Kidney capillary endothelial cell (primary cell): ENCODE data around the gene PLEKHA6.
"Not testable (repeated sequence)": the region's sequence is repeated elsewhere in the genome, so short reads cannot be mapped to it uniquely, and the experiment has no call there.

Experiments
- DNase-seq: peaks from one replicate; pipeline ENCODE4 v3.0.0-alpha.2; 2018; ENCODE audit warnings: low spot score

Gene PLEKHA6

DNA sequence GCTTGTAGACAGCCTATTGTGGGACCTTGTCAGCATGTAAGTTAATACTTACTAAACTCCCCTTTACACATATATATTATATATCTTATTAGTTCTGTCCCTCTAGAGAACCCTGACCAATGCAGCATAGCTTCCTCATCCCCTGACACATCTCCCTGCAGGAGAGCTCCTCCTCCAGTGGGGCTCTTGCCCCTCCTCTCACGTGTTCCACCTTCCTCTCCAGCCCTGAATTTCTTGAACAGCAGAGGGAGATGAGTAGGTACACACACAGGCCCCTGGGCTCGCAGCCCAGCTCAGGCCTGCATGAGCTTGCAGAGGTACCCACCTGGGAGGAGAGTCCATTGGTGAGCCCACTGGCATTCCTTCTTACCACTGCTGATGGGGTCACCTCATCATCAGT, 118.7 kb downstream of the PLEKHA6 start:
- no peak for DNase-seq

DNA sequence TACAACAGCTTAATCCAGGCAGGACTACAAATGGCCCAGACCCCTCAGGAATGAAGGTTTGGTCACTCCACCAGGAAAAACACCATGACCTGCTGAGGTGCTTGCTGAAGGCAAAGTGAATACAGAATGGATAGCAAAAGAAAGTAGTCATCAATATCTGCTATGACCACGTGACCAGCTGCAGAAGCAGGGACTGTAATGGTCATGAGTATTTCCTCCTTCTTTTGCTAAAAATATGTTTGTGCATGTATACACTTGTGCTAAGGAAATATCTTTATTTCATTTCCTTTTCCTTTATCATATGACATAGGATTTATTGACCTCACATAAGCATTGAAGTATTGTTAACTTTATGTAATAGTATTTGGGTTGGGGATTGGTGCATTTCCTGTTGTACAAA, 119.5 kb downstream of the PLEKHA6 start:
- DNase-seq = no peak

DNA sequence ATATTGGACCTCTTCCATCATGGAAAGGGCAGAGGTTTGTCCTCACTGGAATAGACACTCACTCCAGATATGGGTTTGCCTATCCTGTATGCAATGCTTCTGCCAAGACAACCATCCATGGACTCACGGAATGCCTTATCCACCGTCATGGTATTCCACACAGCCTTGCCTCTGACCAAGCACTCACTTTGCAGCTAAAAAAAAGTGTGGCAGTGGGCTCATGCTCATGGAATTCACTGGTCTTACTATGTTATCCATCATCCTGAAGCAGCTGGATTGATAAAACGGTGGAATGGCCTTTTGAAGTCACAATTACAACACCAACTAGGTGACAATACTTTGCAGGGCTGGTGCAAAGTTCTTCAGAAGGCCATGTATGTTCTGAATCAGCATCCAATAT, 120.3 kb downstream of the PLEKHA6 start:
- not testable (repeated sequence) for DNase-seq

DNA sequence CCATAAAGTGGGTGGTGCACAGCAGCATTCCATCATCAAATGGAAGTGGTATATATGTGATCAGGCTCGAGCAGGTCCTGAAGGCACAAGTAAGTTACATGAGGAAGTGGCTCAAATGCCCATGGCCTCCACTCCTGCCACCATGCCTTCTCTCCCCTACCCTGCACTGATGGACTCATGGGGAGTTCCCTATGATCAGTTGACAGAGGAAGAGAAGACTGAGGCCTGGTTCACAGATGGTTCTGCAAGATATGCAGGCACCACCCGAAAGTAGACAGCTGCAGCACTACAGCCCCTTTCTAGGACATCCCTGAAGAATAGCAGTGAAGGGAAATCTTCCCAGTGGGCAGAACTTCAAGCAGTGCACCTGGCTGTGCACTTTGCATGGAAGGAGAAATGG, 121.2 kb downstream of the PLEKHA6 start:
- not testable (repeated sequence) for DNase-seq

DNA sequence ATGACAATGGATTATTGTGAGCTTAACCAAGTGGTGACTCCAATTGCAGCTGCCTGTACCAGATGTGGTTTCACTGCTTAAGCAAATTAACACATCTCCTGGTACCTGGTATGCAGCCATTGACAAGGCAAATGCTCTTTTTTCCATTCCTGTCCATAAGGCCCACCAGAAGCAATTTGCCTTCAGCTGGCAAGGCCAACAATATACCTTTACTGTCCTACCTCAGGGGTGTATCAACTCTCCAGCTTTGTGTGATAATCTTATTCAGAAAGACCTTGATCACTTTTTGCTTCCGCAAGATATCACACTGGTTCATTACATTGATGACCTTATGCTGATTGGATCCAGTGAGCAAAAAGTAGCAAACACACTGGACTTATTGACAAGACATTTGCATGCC, 122.2 kb downstream of the PLEKHA6 start:
- DNase-seq = not testable (repeated sequence)

DNA sequence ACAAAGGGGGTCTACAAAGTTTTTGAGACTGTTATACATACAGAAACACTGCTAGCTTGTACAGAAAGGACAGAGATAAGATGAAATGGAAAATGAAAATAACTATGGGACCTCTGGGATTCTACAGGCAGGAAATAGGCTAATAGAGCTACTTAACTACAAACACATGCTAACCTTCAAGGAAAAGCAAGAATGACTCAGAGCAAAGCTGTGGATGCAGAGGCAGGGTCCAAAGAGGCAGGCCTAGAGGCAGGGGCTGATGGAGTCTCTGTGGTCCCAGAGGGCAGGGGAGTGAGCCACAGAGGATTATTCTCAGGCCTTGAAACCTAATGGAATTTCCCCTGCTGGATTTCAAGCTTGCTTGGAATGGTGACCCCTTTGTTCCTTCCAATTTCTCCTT, 127.2 kb downstream of the PLEKHA6 start:
- DNase-seq = no peak

DNA sequence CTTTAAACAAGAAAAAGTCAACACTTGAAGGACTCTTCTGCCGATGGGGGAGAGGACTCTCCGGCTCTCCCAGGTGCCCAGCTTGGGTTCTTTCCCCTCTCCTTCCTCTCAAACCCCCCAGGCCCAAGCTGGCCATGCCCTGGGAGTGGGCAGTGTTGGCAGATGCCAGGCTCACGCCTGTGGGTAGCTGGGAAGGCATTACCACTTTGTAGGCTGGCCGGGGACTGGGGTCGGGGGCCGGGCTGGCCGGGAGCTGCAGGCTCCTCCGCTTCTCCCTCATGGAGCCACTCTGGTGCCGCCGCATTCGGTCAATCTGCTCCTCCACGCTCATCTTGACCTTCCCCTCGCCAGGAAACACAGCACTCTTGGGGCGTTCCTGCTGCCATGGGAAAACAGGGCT, 129.5 kb downstream of the PLEKHA6 start:
- no peak for DNase-seq

DNA sequence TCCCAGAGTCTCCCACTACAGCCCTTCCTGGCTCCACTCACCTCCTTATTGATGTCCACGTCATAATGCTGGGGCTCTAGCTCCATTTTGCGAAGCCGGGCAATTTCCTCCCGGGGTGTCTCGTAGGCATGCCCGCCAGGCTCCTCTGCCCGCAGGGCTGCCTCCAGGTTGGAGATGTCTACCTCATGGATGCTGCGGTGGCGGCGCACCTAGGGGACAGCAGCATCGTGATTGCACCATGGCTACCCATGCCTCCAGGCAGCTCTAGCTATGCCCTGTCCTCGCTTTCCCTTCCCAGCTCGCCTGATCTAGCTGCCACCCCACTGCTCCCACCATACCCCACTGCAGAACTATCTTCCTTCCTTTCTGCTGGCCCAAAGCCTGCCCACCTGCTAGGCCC, 130.8 kb downstream of the PLEKHA6 start:
- DNase-seq = no peak

DNA sequence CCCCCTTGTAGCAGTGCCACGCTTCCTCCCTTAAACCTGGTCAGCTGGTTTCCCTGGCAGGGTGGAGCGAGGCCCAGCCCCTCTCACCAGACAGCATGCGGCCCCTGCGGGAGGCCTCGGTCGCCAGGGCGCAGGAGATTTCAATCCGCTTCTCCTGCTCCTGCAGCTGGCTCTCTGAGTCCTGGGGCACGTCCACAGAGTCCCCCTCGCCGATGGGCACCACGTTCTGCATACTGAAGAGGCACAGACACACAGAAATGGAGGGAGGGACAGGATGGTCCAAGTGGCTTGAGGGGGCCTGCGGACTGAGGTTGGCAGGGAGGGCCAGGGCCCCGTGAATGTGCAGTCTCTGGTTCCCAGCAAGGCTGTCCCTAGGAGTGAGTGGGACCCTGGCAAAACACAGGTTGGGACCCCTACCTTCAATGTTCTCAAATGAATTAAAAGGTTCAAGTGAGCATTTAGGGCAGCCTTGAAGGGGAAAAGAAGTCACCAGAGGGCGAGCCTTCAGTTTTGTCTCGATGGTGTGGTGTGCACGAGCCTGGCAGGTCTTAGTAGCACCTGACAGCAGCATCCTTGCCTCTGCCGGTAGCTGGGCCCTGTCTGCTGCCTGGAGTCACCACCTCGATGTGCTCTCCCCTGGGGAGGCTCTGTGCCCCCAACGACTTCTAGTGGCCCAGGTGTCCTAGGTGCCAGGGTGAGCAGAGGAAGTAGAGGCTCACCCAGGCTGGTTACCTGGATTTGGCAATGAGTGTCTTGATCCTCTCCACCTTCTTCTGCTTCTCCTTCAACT, 131.5 kb downstream of the PLEKHA6 start:
- no peak for DNase-seq

DNA sequence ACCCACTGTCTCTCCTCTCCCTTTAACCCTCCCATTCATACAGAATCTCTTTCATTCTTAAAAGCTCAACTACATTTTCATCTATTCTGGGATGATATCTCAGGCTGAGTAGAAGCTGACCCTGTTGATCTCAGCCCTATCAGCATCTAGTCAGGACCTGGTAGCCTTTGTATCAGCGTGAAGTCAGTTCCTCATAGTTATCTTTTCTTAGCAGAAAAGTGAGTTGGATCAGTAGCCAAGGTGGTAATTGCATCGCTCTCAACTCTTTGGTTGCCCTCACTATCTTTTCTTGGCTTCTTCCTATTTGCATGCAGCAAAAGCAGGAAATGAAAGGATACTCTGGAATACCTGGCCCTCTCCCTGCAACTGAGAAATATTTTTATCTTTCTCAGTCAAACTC, 132.4 kb downstream of the PLEKHA6 start:
- DNase-seq = no peak

DNA sequence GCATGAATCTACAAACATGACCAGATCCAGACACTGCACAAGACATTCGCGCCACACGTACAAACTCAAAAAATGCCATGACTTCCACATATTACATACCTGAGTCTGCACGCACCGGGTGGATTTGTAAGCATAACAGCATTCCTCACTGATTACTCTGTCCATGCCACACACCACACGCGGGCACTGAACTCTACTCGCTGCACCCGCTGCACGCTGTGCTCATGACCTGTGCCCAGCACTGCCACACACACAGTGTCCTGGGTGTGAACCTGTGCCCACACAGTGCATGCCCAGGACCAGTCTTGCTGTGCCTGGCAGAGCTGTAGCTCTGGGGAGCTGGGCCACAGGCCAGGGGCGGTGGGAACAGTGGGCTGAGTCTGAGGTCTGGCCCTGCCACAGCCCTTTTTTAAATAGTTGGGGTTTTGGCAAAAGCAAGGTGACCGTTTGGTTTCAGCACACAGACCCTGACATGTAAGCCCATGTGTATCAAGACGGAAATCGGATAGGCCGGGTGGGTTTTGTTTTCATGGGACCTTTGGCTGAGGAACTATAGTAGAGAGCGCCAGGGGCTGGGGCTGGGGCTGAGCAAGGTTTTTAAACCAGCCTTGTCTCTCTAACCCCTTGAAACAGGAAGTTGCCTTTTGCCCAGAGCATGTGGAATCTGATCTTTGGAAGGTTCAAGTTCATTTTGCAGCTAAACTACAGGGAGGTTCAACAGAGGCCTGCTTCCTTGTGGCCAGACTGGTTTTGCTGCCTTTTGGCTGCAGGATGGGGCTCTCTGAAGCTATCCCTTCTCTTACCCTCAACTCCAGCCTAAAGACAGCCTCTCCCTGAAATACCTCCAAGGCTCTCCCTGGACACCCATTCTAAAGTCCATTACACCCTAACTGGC, 133.6 kb downstream of the PLEKHA6 start:
- DNase-seq = no peak

DNA sequence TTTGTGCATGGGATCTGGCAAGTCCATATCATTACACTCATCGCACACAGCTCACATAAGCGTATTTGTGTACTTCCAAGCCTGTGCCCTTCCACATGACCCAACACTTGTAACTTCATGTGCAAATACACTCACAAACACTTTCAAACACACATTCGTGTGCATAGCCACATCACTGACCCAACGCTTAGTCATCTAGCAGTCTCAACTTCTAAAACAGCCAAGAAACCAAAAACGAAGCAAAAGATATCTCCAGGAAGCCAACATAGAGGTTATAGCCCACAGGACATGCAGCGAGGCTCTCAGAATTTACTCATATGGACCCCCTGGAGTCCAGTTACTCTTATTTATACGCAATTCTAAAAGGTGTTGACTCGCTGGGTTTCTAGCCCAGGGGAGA, 135.1 kb downstream of the PLEKHA6 start:
- no peak for DNase-seq

DNA sequence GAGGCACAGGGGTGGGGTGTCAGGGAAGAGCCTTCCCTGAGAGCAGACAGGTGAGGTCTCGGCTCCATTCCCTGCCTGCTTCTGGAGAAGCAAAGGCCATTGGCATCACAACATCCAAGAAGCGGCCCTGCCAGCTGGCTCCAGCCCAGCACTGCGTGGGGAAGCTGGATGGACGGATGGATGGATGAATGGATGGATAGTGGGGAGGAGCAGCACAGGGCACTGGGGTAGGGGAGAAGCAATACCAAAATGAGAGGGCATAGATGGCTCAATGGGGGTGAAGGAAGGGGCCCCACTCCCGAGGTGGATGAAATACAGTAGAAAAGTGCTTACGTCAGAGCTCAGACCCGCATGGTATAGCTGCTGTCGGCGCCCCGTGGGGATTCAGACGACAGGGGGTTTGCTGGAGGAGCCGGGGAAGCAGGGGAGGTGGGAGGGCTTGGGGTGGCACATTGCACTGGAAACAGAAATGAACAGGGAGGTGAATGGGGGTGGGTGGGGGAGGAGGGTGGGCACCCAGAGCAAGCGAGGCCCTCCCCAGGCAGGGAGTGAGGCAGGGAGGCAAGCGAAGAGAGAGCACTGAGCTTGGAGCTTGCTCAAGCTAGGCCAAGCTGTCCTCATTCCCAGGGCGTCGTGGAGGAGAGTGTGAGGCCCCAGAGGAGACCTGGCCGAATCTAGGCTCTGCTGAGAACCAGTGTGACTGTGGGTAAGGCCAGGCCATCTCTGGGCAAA, 136.4 kb downstream of the PLEKHA6 start:
- no peak for DNase-seq

DNA sequence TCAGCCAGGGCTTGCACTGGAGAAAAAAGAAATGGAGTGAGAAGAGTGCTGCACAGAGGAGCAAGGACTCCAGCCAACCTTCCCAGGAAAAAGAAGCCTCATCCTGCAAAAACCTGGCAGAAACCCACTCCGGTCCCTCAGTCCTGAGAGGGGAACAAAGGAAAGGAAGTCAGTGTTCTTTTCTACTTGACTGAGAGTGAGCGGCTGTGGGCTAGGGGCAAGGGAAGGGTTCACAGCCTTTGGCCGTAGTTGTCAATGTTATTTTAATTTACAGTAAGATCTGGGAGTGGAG, 137.0 kb downstream of the PLEKHA6 start:
- DNase-seq = no peak

DNA sequence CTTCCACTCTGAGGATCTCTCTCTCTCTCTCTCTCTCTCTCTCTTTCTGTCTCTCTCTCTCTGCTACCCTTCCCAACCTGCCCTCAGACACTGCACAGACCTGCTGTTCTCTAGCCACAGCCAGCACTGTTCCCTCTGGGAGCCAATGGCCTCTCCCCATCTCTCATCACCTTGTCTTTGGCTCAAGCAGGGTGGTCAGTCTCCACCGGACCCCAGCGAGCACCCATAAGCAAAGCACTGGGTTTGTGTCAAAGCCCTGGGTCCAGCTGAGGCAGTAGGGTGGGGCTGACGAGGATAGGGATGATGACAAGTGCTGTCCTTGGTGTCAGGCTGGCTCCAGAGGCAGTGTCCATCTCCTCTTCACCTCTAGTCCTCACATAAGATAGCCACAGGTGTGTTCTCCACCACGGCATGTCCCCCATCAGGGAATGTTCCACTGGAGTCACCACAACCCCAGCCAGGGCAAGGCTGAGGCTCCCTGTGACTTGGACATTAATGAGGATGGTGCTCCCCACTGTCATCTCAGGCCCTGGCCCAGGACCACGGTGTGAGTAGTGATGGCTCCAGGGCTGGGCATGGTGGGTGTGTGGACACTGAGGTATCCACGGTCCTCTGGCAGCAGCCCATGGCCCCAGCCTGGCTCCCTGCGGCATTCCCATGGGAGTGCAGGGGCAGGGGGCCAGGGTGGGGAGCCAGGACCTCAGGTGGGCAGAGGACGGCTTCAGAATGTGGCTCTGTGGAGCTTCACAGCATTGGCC, 137.5 kb downstream of the PLEKHA6 start:
- DNase-seq = no peak

DNA sequence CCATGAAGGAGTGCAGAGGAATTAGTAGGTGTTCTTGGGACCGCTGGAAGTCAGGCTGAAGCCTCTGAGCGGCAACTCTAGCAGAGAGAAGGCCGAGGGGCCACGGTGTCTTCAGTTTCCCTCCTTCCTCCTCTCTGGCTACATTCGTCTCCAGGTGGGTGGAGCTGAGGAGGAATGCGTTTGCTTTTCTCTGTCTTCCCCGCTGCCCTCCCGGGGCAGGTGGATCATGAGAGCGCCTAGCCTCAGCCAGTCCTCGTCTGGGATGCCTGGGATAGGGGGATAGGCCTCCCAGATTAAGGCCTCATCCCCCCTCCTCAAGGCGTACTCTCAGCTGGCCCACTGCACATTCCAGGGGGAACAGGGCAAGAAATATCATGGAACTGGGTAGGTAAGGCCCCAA, 138.5 kb downstream of the PLEKHA6 start:
- no peak for DNase-seq

DNA sequence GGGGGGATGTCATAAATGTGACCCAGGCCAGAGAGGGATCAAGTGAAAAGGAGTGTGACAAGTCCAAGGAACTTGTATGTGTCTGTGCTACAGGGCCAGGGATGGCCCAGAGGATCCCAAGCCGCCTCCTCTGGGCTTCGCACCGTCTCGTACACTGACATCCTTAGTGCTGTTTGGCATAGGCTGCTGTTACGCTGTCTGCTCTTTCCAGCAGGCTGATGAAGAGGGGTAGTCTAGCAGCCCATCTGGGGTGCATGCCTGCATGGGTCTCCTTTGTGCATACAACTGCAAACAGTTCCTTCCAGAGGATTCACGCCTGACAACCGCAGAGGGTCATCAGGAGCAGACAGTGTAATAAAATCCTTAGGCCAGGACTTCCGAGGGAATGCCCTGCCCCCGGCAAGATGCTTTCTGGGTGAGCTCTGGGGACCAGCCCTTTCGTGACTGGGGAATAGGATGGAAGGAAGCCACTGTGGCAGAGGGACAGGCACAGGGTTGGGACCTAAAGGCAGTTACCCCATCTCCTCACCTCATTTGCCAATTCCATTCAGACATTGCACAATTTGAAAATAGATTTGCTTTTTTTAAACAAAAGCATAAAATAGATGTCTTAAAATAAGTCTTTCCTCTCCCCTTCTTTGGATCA, 139.6 kb downstream of the PLEKHA6 start:
- no peak for DNase-seq

DNA sequence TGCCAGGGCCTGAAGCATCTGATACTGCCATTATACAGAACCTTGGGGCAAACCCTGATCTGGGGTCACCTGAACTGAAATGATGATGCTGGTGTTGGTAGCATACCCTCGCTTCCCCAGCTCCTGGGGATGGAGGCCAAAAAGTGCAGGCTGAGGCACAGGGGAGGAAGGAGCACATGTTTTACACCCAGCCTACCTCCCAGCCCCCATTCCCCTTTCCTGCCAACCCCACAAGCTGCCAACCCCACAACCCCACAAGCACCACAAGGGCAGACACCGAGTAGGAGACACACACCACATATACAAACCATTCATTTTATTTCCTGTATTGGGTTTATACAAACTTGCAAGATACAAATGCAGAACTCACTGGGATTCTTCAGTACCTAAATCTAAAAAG, 141.2 kb downstream of the PLEKHA6 start:
- DNase-seq = no peak

DNA sequence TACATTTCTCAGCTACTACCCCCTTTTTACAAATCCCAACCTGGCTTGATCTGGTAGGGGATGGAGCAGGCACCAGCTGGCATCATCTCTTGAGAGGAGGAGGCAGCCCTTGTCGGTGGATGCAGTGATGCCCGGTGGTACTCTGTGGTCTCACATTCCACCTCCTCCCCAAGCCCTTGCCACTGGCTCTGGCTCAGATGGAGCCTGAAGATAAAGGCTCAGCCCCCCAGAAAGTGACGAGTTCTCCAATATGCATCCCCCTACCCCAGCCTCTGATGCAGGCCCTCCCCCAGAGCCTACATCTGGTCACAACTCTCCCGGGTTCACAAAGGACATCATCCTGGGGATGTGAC, 142.1 kb downstream of the PLEKHA6 start:
- no peak for DNase-seq

DNA sequence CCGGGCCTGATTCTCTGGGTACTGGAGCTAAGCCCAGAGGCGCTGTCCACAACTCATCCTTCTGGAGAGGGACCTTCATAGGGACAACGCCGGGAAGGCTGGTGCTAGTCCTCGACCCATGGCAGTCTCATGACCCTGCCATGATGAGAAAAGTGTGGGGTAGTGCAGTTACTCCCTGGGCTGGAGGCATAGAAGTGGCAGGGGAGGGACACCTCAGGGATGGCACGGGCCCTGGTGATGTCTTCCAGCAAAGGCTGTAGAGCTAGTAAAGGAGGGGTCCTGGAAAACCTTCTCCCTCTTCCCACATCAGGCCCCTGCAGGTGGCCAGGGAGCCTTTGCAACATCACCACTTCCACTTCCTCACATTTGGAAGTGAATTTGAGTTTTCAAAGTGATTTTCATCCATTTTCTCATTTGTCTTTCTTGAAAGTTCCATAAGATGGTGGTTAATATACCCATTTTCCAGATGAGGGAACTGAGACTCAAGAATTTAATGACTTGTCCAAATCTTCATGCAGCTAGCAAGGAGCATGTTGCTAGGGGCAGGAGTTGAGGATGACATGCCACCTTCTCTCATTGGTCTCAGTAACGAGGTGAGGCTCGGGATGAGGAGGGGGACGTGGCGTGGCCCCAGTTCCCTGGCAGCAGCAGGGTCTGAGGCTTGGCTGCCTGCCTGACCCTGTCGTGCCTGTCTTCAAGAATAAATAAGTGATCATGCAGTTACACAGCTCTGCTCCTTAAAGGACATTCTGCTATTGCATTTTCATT, 142.7 kb downstream of the PLEKHA6 start:
- no peak for DNase-seq

DNA sequence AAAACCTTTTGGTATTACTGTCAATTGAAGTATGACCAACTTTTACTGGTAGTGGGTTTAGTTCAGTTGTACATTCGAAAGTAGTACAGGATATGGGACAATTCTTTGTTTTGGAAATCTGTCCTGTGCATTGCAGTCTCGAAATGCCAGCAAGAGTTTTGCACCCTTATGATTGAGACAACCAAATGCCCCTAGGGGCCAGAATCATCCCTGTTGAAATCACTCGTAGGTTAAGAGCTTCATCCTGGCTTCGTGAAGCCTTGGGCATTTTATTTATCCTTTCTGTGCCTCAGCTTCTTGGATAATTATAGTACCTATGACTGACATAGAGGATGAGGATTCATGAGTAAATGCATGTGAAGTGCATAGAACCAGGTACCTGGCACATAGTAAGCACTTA, 143.5 kb downstream of the PLEKHA6 start:
- no peak for DNase-seq
